Tibial nerve (tissue), 4 donors: Measurements from ENCODE around the gene EPGN. TPM values are rescaled to one million over a fixed set of nuclear protein-coding genes. Genes with fewer than 3 reads are reported as not detected.

Experiments
- DNase-seq, 2 donors: peaks; one replicate each; pipeline ENCODE4 v3.0.0-alpha.2; 2019; ENCODE audit warnings: low spot score in 2 of 2
- H3K27ac ChIP-seq, 4 donors: fragments of 200-600 bp; sonication (generic) in 3 of 4; one replicate each; pipeline ENCODE4 v1.5.1; 2017 to 2019; ENCODE audit warnings: mild to moderate bottlenecking in 1 of 4
- H3K27me3 ChIP-seq, 2 donors: fragments of 200-600 bp; sonication (generic) in 1 of 2; one replicate each; pipeline versions ENCODE4 v1.5.1 to v1.6.0; 2017 to 2019
- H3K36me3 ChIP-seq, 3 donors: fragments of 200-600 bp; sonication (generic); one replicate each; pipeline ENCODE4 v1.5.1; 2018 to 2019
- H3K4me1 ChIP-seq, 4 donors: fragments of 200-600 bp; sonication (generic) in 3 of 4; one replicate each; pipeline ENCODE4 v1.5.1; 2017 to 2019
- H3K4me3 ChIP-seq, 4 donors: fragments of 200-600 bp; sonication (generic) in 3 of 4; one replicate each; pipeline ENCODE4 v1.5.1; 2017 to 2019; ENCODE audit warnings: mild to moderate bottlenecking in 1 of 4, moderate library complexity in 1 of 4
- H3K9me3 ChIP-seq, 4 donors: fragments of 200-600 bp; sonication (generic) in 3 of 4; one replicate each; pipeline ENCODE4 v1.5.1; 2017 to 2019
- CTCF ChIP-seq, 5 experiments: fragments of 200-600 bp in 3 of 5; fragments of 450-650 bp in 2 of 5; sonication (generic) in 3 of 5; IDR thresholded peaks; one replicate each; pipeline ENCODE4 v1.5.1; 2016 to 2019; ENCODE audit warnings: antibody characterized with exemption in 5 of 5, mild to moderate bottlenecking in 3 of 5, moderate library complexity in 2 of 5
- EP300 ChIP-seq, 2 donors: sonication (generic); formaldehyde crosslinking; IDR thresholded peaks; one replicate each; pipeline ENCODE4 v1.6.1; 2017; ENCODE audit warnings: antibody characterized with exemption in 2 of 2, mild to moderate bottlenecking in 1 of 2
- POLR2A ChIP-seq, 2 donors: fragments of 450-650 bp; IDR thresholded peaks; one replicate each; pipeline ENCODE4 v1.6.1; 2017; ENCODE audit warnings: antibody characterized with exemption in 2 of 2, mild to moderate bottlenecking in 2 of 2, moderate library complexity in 2 of 2
- WGBS, 2 donors: methylation state at CpG; one replicate each; pipeline ENCODE4 v1.1.5; 2018; 5-methylcytosine and 5-hydroxymethylcytosine counted together
- total RNA-seq, 4 donors: library from RNA; depleted of rRNA; stranded (reverse); fragments of >200 nt; gene quantifications; one replicate each; pipeline ENCODE4 v1.1.0, GENCODE V29; 2016

EPGN gene
- total RNA-seq, 4 donors from 2014 or later = 0.78 TPM; not detected in 3

GRCh38 chr4:74314329-74314728 is 6.1 kb downstream of the EPGN start:
- DNase-seq = no peak
- H3K4me1 ChIP-seq = no peaks in the 10 kb centered on the region
- no peaks in the 10 kb centered on the region for H3K9me3 ChIP-seq
- WGBS, 2 donors = 97 to 100% methylated on average over 2 of the region's 2 CpGs
- no peaks in the 10 kb centered on the region for H3K36me3 ChIP-seq
- TF ChIP-seq EP300 (IDR thresholded peaks at IDR 0.05) = no peak
- no peak for TF ChIP-seq CTCF (IDR thresholded peaks at IDR 0.05)
- no peak for TF ChIP-seq POLR2A (IDR thresholded peaks at IDR 0.05)
- no peak overlapping the region for H3K27ac ChIP-seq
- no peak overlapping the region for H3K4me3 ChIP-seq
- no peaks in the 10 kb centered on the region for H3K27me3 ChIP-seq

GRCh38 chr4:74314944-74315343 is 6.7 kb downstream of the EPGN start:
- no peak for TF ChIP-seq POLR2A (IDR thresholded peaks at IDR 0.05)
- no peak for TF ChIP-seq EP300 (IDR thresholded peaks at IDR 0.05)
- no peak for TF ChIP-seq CTCF (IDR thresholded peaks at IDR 0.05)
- Histone ChIP-seq H3K27ac (no peak overlapping the region), H3K27me3 (no peaks in the 10 kb centered on the region), H3K36me3 (no peaks in the 10 kb centered on the region), H3K4me3 (no peak overlapping the region), H3K4me1 (no peaks in the 10 kb centered on the region), H3K9me3 (no peaks in the 10 kb centered on the region)
- WGBS, 2 donors = 81 to 83% methylated on average over 2 of the region's 2 CpGs
- no peak for DNase-seq

GRCh38 chr4:74315376-74315775 is 7.1 kb downstream of the EPGN start:
- TF ChIP-seq EP300 (IDR thresholded peaks at IDR 0.05) (no peak), CTCF (IDR thresholded peaks at IDR 0.05) (no peak), POLR2A (IDR thresholded peaks at IDR 0.05) (no peak)
- H3K4me3 ChIP-seq = no peak overlapping the region
- H3K9me3 ChIP-seq = no peaks in the 10 kb centered on the region
- no peaks in the 10 kb centered on the region for H3K27me3 ChIP-seq
- H3K36me3 ChIP-seq = no peaks in the 10 kb centered on the region
- H3K27ac ChIP-seq = no peak overlapping the region
- H3K4me1 ChIP-seq = no peaks in the 10 kb centered on the region
- 87 to 89% methylated on average over 5 of the region's 5 CpGs for WGBS, 2 donors
- no peak for DNase-seq

DNA sequence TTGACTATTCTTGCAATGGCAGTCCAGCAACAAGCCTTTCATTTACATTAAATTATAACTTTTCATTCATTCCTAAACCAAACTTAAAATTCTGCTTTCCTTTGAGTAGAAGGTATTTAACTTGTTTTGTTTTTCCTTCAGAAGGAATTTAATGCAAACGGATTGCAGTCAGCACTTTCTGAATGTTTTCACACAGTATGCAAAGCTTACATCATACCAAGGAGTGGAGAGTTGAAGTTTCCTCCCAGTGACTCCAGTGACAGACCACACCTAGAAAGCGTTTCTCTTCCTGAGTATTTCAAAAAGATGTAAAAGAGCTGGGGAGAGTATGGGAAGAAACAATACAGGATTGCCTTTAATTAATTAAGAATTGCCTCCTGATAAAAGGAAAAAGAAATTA is 8.1 kb downstream of the EPGN start:
- no peaks in the 10 kb centered on the region for H3K4me1 ChIP-seq
- no peak overlapping the region for H3K27ac ChIP-seq
- H3K36me3 ChIP-seq = no peaks in the 10 kb centered on the region
- no peak for TF ChIP-seq EP300 (IDR thresholded peaks at IDR 0.05)
- WGBS, 2 donors = 36 to 40% methylated on average over 2 of the region's 2 CpGs
- H3K4me3 ChIP-seq = no peak overlapping the region
- DNase-seq = no peak
- no peaks in the 10 kb centered on the region for H3K9me3 ChIP-seq
- H3K27me3 ChIP-seq = no peaks in the 10 kb centered on the region

DNA sequence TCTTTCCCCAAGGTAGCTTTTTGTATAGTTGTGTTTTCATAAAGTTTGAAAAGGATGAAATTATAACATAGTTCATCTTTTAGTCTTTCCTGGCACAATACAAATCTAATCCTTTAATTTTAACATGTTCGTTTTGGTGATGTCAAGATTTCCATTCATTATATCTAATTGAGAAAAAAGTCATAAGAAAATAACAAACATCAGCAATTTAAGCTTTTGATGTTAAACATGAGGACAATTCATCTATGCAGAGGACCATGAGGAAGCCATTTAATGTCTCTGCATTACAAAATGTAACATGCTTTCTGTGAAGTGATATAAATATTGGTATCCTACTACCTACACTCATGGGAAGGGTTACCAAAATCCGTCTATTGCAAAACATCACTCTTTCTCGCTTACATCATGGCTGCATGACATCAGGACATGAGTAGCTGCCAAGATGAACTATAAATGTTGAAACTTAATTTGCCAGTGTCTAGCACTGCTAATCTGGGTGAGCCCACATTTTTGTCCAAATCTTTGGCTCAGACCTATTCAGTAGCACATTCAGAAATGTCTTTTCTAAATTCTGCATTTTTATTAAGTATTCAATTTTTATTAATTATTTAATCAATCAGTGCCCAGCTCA is 9.5 kb downstream of the EPGN start:
- Histone ChIP-seq H3K4me3 (no peak overlapping the region), H3K4me1 (no peaks in the 10 kb centered on the region), H3K27me3 (no peaks in the 10 kb centered on the region), H3K27ac (no peak overlapping the region), H3K9me3 (no peaks in the 10 kb centered on the region), H3K36me3 (no peaks in the 10 kb centered on the region)
- DNase-seq = no peak
- no peak for TF ChIP-seq EP300 (IDR thresholded peaks at IDR 0.05)
- no peak for TF ChIP-seq POLR2A (IDR thresholded peaks at IDR 0.05)
- TF ChIP-seq CTCF (IDR thresholded peaks at IDR 0.05) = no peak
- 56 to 59% methylated on average over 3 of the region's 3 CpGs for WGBS, 2 donors

DNA sequence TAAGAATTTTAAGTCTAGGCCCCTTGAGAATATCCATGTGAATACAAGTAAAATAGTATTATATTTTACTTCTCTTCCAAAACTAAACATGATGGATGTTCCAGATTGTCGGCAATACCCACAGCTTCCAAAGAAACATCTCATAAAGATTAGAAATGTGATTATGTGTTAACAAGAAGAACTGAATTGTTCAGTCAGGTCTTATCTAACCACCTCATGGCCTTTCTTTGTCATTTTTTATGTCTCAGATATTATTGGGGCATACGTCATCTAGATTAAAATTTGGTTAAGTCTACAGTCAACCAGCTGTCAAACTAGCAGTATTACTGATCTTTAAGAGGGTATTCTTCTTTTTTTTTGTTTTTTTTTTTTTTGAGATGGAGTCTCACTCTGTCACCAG is 10.0 kb downstream of the EPGN start:
- no peak for TF ChIP-seq POLR2A (IDR thresholded peaks at IDR 0.05)
- no peak for TF ChIP-seq CTCF (IDR thresholded peaks at IDR 0.05)
- no peak for TF ChIP-seq EP300 (IDR thresholded peaks at IDR 0.05)
- WGBS, 2 donors = 62 to 66% methylated on average over 2 of the region's 2 CpGs
- no peak overlapping the region for H3K4me3 ChIP-seq
- H3K36me3 ChIP-seq = no peaks in the 10 kb centered on the region
- DNase-seq = no peak
- no peaks in the 10 kb centered on the region for H3K9me3 ChIP-seq
- H3K27me3 ChIP-seq = no peaks in the 10 kb centered on the region
- no peak overlapping the region for H3K27ac ChIP-seq
- H3K4me1 ChIP-seq = no peaks in the 10 kb centered on the region
